ENCODE measurements around the gene PRRT4. TPM values are rescaled to one million over a fixed set of nuclear protein-coding genes. Genes with fewer than 3 reads are reported as not detected.

PRRT4 gene
- polyA plus RNA-seq, 1 donor (not counting 4 experiments of a cell fraction or from before 2014, with no cell fraction given), result 0.12 TPM

DNA sequence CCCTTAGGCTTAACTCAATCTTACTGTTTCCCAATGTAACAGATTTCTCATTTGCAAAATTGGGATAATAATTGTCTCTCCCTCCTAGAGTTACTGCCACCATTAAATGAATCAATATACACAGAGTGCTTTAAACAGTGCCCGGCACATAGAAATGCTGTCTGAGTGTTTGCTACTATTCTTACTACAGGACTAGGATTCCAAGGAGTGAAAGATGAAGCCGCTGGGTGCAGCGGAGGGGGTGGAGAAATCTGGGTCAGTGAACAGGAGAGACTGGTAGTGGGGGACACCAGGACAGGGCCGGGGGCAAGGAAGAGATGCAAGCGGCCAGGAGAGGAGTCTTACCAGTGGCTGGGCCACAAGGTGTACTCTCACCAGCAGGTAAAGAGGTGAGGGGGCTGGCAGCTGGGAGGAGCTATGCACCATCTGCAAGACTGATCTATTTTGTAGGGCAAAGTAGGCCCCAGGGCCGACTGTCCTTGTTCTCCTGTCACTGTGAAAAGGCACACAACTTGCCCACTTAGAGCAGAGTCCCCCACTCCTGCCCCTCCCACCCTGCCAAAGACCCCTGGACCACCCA is 18.5 kb upstream of the PRRT4 start:
- dilution Hi-C loops (cut with MboI; ENCODE audit: extremely low pct_ligation_motif_present, low sequenced_read_pairs), result no loop called here
- H3K4me1 ChIP-seq (ENCODE audit: control insufficient read depth, extremely low read depth, insufficient read depth, low read length), result peaks cover 6% of the 10 kb centered on the region
- no peak overlapping the region for H2AFZ ChIP-seq (ENCODE audit: control insufficient read depth, low read length)
- no peaks in the 10 kb centered on the region for H3K9me1 ChIP-seq (ENCODE audit: control insufficient read depth, extremely low read depth, insufficient read depth, low read length)
- H3K36me3 ChIP-seq (ENCODE audit: control insufficient read depth in 2 of 2, extremely low read depth in 1 of 2, insufficient read depth in 2 of 2, low read length in 2 of 2), result no peaks in the 10 kb centered on the region
- no peaks in the 10 kb centered on the region for H3K27me3 ChIP-seq (ENCODE audit: control insufficient read depth, extremely low read depth, insufficient read depth, low read length)
- no peaks in the 10 kb centered on the region for H3K79me2 ChIP-seq (ENCODE audit: control insufficient read depth, insufficient read depth, low read length)
- no peak overlapping the region for H3K27ac ChIP-seq (ENCODE audit: control insufficient read depth, insufficient read depth, low read length)
- H3K9me3 ChIP-seq (ENCODE audit: control insufficient read depth, low read depth, low read length), result no peaks in the 10 kb centered on the region
- FAIRE-seq (no peak), DNase-seq (ENCODE audit: low read depth, low spot score) (no peak)
- no peak overlapping the region for H3K9ac ChIP-seq (ENCODE audit: control insufficient read depth, extremely low read depth, insufficient read depth, low read length)
- H4K20me1 ChIP-seq (ENCODE audit: control insufficient read depth, extremely low read depth, insufficient read depth, low read length), result no peaks in the 10 kb centered on the region
- TF ChIP-seq CTCF (optimal IDR thresholded peaks at IDR 0.05 in 1 of 3, IDR thresholded peaks at IDR 0.05 in 1 of 3, conservative IDR thresholded peaks at IDR 0.05 in 1 of 3; ENCODE audit: extremely low read depth in 1 of 3, insufficient read depth in 2 of 3, low read length in 3 of 3) (no peak), EZH2 (IDR thresholded peaks at IDR 0.05; ENCODE audit: low read length) (no peak)
- no peak overlapping the region for H3K4me3 ChIP-seq (ENCODE audit: control insufficient read depth in 2 of 3, extremely low read depth in 1 of 3, insufficient read depth in 2 of 3, low read depth in 1 of 3, low read length in 3 of 3)
- no peak overlapping the region for H3K4me2 ChIP-seq (ENCODE audit: control insufficient read depth, extremely low read depth, insufficient read depth, low read depth, low read length)

DNA sequence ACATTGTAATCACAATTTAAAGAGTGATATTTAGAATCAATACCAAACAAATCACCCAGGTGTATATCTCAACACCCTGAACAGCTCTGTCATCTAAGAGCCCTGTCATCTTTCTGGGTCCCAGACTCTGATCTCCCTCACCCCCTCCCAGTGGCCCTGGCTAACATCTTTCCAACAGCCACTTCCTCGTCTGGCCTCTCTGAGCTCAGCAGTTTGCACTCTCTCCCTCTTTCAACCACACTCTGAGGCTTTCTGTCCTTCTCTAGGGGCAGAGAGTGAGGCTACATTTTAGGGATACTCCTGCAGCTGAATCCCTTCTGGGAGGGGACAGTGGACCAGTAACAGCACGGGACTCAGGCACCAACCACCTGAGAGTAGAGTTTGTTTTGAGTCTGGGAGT is 17.1 kb upstream of the PRRT4 start:
- Histone ChIP-seq H3K4me3 (ENCODE audit: control insufficient read depth in 2 of 3, extremely low read depth in 1 of 3, insufficient read depth in 2 of 3, low read depth in 1 of 3, low read length in 3 of 3) (no peak overlapping the region), H3K4me1 (ENCODE audit: control insufficient read depth, extremely low read depth, insufficient read depth, low read length) (peaks cover 6% of the 10 kb centered on the region), H3K27me3 (ENCODE audit: control insufficient read depth, extremely low read depth, insufficient read depth, low read length) (no peaks in the 10 kb centered on the region), H3K9ac (ENCODE audit: control insufficient read depth, extremely low read depth, insufficient read depth, low read length) (no peak overlapping the region), H3K9me3 (ENCODE audit: control insufficient read depth, low read depth, low read length) (no peaks in the 10 kb centered on the region), H3K36me3 (ENCODE audit: control insufficient read depth in 2 of 2, extremely low read depth in 1 of 2, insufficient read depth in 2 of 2, low read length in 2 of 2) (no peaks in the 10 kb centered on the region), H2AFZ (ENCODE audit: control insufficient read depth, low read length) (peak overlapping the region; percentile 68), H3K27ac (ENCODE audit: control insufficient read depth, insufficient read depth, low read length) (no peak overlapping the region), H4K20me1 (ENCODE audit: control insufficient read depth, extremely low read depth, insufficient read depth, low read length) (no peaks in the 10 kb centered on the region), H3K9me1 (ENCODE audit: control insufficient read depth, extremely low read depth, insufficient read depth, low read length) (no peaks in the 10 kb centered on the region), H3K79me2 (ENCODE audit: control insufficient read depth, insufficient read depth, low read length) (no peaks in the 10 kb centered on the region), H3K4me2 (ENCODE audit: control insufficient read depth, extremely low read depth, insufficient read depth, low read depth, low read length) (no peak overlapping the region)
- DNase-seq (ENCODE audit: low read depth, low spot score), result no peak
- FAIRE-seq, result no peak
- TF ChIP-seq CTCF (optimal IDR thresholded peaks at IDR 0.05 in 1 of 3, IDR thresholded peaks at IDR 0.05 in 1 of 3, conservative IDR thresholded peaks at IDR 0.05 in 1 of 3; ENCODE audit: extremely low read depth in 1 of 3, insufficient read depth in 2 of 3, low read length in 3 of 3) (no peak), EZH2 (IDR thresholded peaks at IDR 0.05; ENCODE audit: low read length) (no peak)
- dilution Hi-C loops (cut with MboI; ENCODE audit: extremely low pct_ligation_motif_present, low sequenced_read_pairs), result no loop called here
